ENCODE results near the gene RORC.
"Not testable (repeated sequence)": the region's sequence is repeated elsewhere in the genome, so short reads cannot be mapped to it uniquely, and the experiment has no call there.

Gene RORC

DNA sequence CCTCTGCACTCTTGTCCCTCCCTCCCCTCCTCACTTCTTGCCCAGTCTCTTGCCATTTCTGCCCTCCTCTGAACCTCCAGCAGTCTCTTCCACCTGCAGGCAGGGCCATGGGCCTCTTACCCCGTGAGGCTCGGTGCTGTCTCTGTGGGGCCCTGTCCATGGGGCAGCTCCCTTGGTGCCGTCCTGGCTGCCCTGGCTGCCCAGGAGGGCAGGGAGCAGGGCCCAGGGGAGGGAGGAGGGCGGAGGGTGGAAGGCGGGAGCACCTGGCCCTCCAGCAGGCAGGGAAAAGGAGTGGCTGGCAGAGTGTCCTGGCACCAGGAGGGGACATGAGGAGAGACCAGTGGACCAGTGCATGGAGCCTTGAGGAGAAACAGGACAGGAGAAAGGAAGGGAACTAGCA is at the start of gene RORC:
RORC (minus strand) TSS at position 198 of the 400 bp plus-strand sequence; CDS start at position 160, 38 bp downstream.
- no peak for FAIRE-seq

- FAIRE-seq: no peak
Observed at GRCh38 chr1:151875419-151876097, 44.0 kb upstream of the RORC start.

DNA sequence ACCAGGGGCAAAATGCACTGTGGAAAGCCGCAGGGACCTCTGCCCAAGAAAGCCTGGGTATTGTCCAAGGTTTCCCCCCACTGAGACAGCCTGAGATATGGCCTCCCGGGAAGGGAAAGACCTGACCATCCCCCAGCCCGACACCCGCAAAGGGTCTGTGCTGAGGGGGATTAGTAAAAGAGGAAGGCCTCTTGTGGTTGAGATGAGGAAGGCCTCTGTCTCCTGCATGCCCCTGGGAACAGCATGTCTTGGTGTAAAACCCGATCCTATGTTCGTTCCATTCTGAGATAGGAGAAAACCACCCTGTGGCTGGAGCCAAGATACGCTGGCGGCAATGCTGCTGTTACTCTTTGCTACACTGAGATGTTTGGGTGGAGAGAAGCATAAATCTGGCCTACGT is 41.2 kb upstream of the RORC start:
- FAIRE-seq: not testable (repeated sequence)

DNA sequence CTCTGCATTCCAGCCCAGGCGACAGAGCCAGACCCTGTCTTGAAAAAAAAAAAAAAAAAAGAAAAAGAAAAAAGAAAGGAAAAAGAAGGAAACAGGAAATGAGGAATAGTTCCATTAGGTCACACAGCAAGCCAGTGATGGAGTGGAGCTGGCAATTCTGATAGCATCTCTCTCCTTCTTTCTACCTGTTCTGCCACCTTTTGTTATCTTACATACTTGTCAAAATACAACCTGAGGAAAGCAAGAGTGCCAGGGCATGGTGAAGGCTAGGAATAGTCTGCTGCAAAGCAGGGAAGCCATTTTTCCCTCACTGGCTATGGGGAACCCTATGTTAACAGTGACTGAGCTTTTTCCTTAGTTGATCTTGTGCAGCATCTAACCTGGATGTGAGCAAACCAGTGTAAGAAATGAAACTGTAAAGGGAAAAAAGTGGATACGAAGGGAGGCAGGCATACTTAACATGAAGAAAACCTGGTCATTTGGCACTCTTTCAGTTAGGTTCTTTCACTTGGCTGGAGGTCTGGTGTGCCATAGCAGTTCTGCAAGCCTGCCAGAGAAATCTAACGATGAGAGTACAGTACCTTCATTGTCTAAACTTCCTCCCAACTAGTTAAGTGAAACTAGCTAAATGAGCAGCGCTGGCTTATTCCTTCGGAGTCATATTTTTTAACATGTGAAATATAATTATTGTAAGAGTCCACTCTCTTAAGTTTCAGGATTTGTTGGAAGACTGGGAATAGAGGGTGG is 39.9 kb upstream of the RORC start:
- no peak for FAIRE-seq

DNA sequence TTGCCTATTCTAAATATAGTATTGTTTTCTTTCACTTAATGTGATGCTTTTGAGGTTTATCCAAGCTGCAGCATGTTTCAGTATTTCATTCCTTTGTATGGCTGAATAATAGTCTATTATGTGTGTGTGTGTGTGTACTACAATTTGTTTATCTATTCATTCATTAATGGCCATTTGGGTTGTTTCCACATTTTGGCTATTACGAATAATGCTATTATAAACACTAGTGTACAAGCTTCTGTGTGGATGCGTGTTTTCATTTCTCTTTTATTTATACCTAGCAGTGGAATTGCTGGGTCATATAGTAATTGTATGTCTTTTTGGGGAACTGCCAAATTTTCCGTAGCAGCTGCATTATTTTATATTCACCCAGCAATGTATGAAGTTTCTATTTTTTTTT is 36.9 kb upstream of the RORC start:
- FAIRE-seq: no peak

DNA sequence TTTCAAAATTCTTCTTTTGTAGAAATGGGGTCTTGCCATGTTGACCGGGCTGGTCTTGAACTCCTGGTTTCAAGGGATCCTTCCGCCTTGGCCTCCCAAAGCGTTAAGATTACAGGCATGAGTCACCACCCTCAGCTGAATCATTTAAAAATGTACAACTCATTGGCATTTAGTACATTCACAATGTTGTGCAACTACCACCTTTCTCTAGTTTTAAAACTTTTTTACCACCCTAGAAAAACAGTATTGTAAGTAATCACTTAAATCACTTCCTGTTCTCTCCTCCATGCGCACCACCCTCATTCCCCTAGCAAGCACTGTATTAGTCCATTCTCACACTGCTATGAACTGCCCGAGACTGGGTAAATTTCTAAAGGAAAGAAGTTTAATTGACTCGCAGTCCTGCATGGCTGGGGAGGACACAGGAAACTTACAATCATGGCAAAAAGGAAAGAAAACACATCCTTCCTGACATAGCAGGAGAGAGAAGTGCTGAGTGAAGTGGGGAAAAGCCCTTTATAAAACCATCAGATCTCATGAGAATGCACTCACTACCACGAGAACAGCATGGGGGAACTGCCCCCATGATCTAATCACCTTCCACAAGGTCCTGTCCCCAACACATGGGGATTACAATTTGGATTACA is 36.3 kb upstream of the RORC start:
- no peak for FAIRE-seq

- FAIRE-seq: no peak
Observed at GRCh38 chr1:151867321-151867720, 35.7 kb upstream of the RORC start.

DNA sequence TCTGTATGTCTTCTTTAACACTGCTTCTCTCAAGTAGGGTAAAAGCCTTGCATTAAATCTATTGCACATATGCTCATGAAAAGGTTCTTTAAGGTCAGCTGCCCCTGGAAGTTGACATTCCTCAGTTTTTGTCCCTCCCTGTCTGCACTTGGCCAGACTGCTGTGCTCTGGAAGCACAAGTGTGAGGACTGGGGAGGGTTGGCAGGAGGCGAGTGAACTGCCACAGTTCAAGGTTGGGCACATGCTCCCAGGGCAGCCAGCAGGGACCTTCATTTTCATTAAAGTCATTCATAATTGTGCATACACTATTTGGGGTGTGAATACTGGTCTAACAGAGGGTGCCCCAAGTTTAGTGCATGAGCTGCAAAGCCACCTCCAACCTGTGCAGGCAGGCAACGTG is 32.8 kb upstream of the RORC start:
- FAIRE-seq: no peak

- no peak for FAIRE-seq
Observed at GRCh38 chr1:151862604-151863003, 31.0 kb upstream of the RORC start.

DNA sequence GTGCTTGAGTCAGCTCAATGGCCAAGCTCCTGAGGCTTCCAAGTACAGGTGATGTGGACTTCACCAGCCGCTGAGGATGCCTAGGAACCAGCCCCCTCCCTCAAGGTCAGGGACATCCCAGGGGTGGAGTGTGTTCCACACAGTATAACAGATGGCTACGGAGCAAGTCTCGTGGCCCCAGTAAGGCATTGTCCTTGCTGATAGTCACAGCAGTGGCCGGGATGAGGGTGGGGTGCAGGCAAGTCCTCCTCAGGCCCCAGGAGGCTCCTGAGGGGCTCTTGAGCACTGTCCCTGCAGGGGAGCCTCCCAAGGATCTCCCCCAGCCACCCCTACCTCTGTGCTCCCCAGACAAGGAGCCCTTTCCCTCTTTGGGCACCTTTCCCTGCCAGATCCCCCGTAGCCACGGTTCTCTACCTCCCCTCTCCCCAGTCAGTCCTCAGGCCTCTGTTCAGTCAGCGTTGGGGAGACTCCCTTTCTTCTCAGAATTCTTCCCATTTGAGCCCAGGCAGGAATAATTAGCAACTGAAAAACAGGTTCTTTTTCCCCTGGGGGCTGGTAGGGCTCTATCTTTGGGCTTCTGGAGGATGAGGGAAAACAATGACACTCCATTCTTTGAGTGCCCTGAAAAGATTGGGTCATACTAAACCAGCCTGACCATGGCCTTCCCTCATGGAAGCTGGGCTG is 29.0 kb upstream of the RORC start:
- FAIRE-seq: no peak

GRCh38 chr1:151859891-151860293 is 28.3 kb upstream of the RORC start:
- FAIRE-seq: no peak

DNA sequence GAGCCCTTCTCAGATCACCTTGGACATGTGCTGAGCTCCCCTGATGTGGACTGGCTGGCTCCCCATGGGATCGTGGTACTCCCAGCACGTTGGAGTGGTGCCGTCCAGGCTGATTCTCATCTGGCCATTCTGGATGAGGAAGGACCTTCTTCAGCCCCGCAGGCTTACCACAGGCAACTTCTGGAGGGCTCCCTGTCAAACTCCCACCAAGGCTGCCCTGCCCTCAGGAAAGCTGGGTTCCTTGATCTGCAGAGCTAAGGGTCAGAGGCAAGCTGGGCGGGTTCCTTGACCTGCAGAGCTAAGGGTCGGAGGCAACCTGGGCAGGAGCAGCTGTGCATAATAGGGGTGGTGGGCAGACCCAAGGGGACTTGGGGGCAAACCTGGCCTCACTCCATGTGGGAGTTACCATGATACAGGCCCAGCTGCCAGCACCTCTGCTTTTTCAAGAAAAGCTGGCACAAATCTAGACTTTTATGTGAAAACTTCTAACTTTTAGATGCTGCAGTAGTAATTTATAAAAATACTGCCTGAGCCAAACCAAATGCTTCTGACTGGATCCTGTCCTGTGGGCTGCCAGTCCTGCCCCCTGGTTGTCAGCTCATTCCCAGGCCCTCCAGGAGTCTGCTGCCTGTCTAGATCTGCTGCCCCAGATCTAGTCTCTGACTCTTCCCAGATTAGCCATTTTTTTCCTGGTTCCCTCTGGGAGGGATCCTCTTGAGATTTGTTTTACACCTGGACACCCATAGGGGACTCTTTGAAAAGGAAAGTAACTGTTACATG is 27.5 kb upstream of the RORC start:
- no peak for FAIRE-seq

DNA sequence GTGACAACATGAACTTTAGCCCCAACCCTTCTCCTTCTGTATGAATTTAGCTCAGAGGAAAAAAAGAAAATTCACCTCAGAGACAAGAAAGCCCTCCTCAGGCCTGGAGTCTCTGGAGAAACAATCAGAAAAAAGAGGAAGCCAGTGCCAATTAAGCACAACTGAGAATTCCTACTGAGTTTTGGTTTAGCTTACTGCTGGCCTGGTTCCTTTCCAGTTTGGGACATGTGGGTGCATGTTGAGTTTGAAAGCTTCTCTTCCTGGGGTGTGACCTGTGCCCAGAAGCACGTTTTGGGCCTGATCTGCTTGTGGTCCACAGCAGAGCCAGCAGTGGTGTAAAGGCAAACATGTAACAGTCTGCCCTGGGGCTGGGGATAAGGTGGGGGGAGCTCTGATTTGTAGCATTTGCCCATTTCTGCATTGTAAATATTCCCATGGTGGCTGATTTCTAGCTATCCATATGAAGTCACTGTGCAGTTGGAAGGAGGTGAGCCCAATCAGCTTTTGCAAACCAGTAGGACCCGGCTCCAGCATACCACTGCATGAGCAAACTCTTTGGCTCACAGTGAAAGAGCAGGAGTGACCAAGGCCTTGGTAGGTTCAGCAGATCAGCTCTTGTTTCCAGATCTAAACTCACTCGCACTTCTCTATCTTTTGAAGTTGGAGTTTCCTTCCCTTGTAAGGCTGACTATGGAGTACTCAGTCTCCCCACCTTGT is 26.6 kb upstream of the RORC start:
- FAIRE-seq: no peak

GRCh38 chr1:151855933-151856332 is 24.3 kb upstream of the RORC start:
- FAIRE-seq: no peak

DNA sequence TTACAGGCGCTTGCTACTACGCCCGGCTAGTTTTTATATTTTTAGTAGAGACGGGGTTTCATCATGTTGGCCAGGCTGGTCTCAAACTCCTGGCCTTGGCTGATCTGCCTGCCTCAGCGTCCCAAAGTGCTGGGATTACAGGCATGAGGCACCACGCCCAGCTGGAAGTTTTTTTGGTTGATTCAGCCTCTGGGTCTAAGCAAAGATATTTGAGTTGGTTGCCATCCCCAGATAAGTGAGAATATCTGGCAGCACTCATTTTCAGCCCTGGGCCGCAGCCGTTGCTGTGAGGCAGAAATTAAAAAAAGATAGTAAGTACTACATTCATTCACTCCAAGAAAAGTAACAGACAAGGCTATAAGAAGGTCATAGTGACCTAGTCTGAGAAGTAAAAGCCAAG is 23.9 kb upstream of the RORC start:
- FAIRE-seq: not testable (repeated sequence)

GRCh38 chr1:151854658-151855057 is 23.1 kb upstream of the RORC start:
- no peak for FAIRE-seq

- FAIRE-seq: no peak
Observed at GRCh38 chr1:151853411-151853943, 21.9 kb upstream of the RORC start, which contains the start of gene THEM5. Gene THEM5, minus strand, starts transcription at chr1:151853712. Its CDS starts 147 bp downstream, at chr1:151853565.

GRCh38 chr1:151852733-151853132 is 21.1 kb upstream of the RORC start:
- FAIRE-seq: no peak

- FAIRE-seq: no peak
Observed at GRCh38 chr1:151851886-151852285, 20.3 kb upstream of the RORC start.

- no peak for FAIRE-seq
Observed at GRCh38 chr1:151849871-151850270, 18.3 kb upstream of the RORC start.

DNA sequence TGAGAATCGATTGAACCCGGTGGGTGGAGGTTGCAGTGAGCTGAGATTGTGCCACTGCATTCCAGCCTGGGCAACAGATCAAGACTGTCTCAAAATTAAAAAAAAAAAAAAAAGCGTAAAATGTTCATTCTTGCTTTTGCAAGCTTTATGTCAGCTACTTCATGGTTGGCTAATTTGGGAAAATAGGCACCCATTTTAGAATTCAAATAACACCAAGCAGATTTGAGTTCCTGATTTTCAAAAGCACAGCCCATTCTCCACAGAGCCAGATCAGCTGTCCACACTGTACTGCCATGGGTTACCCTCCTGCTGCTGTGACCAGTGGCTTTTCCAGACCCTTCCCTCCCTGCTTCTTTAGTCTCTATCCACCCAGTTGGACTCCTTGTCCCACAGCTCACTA is 17.5 kb upstream of the RORC start:
- no peak for FAIRE-seq

Measured in A204.1 (cell line).